H1 (cell line): ENCODE data around the gene SERPINE2.

Experiments used
- BACH1 ChIP-seq: IDR thresholded peaks from 2 replicates; pipeline ENCODE4 v1.6.1; 2012; ENCODE audit warnings: low read length, improper control_type of control experiment
- CBX5 ChIP-seq: fragments of 300-800, 300-1000 bp; sonication (generic); IDR thresholded peaks from 2 replicates; pipeline ENCODE4 v1.7.1; 2016; ENCODE audit warnings: antibody characterized with exemption, low read length, low read depth
- CHD2 ChIP-seq: IDR thresholded peaks from 2 replicates; pipeline ENCODE4 v1.6.1; 2012; ENCODE audit warnings: low read length, improper control_type of control experiment
- EP300 ChIP-seq, 2 experiments: IDR thresholded peaks; 1 replicate in 1 of 2; 2 replicates in 1 of 2; pipeline ENCODE4 v1.6.1; 2011 to 2012; ENCODE audit warnings: low read depth in 2 of 2, low read length in 2 of 2, mild to moderate bottlenecking in 2 of 2, borderline replicate concordance in 1 of 2, inconsistent platforms in 1 of 2, moderate library complexity in 1 of 2
- EZH2 ChIP-seq: fragments of 200-600 bp; sonication (generic); IDR thresholded peaks from 2 replicates; pipeline ENCODE4 v1.7.1; 2012; ENCODE audit warnings: low read depth, mild to moderate bottlenecking, moderate library complexity, low read length, inconsistent platforms; ENCODE audit not compliant: severe bottlenecking
- JUN ChIP-seq: IDR thresholded peaks from 2 replicates; pipeline ENCODE4 v1.6.1; 2011; ENCODE audit warnings: low read depth, mild to moderate bottlenecking, improper control_type of control experiment, low read length
- JUND ChIP-seq: IDR thresholded peaks from 2 replicates; pipeline ENCODE4 v1.6.1; 2011; ENCODE audit warnings: mild to moderate bottlenecking, improper control_type of control experiment, low read length
- POLR2A ChIP-seq, 2 experiments: IDR thresholded peaks; 1 replicate in 1 of 2; 2 replicates in 1 of 2; pipeline ENCODE4 v1.6.1; 2011; ENCODE audit warnings: low read depth in 2 of 2, low read length in 2 of 2, mild to moderate bottlenecking in 2 of 2; ENCODE audit errors: control extremely low read depth in 1 of 2
- RAD21 ChIP-seq, 2 experiments: IDR thresholded peaks in 1 of 2; conservative IDR thresholded peaks in 1 of 2; 2 replicates each; pipeline ENCODE4 v1.6.1; 2011; ENCODE audit warnings: low read depth in 2 of 2, low read length in 2 of 2, improper control_type of control experiment in 1 of 2, inconsistent platforms in 1 of 2, mild to moderate bottlenecking in 1 of 2, moderate library complexity in 1 of 2
- TBP ChIP-seq: IDR thresholded peaks from 2 replicates; pipeline ENCODE4 v1.6.1; 2011; ENCODE audit warnings: low read depth, low read length, improper control_type of control experiment
- TF ChIP-seq, protein P1 (sequence below), 3 experiments: IDR thresholded peaks; 1 replicate in 2 of 3; 2 replicates in 1 of 3; pipeline versions ENCODE4 v1.5.1 to v1.6.1; 2011; ENCODE audit warnings: low read length in 3 of 3, mild to moderate bottlenecking in 3 of 3, inconsistent platforms in 2 of 3, low read depth in 1 of 3, moderate library complexity in 1 of 3; ENCODE audit not compliant: insufficient read depth in 1 of 3; ENCODE audit errors: control extremely low read depth in 1 of 3
- TF ChIP-seq, protein P2 (sequence below): IDR thresholded peaks from 2 replicates; pipeline ENCODE4 v1.6.1; 2011; ENCODE audit warnings: low read length, improper control_type of control experiment

DNA sequence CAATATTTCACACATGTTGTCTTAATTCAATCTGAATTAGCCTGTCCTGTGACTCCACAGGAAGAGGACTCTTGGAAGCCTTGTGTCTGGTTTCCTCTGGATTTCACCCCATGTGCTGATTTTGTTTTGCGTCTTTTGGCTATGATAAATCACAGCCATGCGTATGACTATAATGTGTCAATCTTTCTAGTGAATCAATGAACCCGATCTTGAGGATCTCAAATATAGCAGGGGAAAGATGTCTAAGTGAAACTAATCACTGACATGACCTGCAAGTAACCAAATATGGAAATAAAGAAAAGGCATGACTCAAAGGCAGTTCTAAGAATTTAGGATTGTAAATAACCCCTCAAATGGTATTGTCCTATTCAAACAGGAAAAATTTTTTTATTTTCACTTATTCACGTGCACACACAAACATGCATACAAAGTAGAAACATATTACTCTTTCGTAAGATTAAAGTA, 102.2 kb downstream of the SERPINE2 start:
- TF ChIP-seq EZH2 (no peak), POLR2A (IDR thresholded peaks at IDR 0.05; ENCODE audit: control extremely low read depth in 1 of 2, low read depth in 2 of 2, low read length in 2 of 2) (no peak), CBX5 (no peak), JUN (no peak), RAD21 (IDR thresholded peaks at IDR 0.05 in 1 of 2, conservative IDR thresholded peaks at IDR 0.05 in 1 of 2; ENCODE audit: low read depth in 2 of 2, low read length in 2 of 2) (no peak), CHD2 (no peak), JUND (no peak), TBP (no peak), BACH1 (no peak), EP300 (IDR thresholded peaks at IDR 0.05; ENCODE audit: borderline replicate concordance in 1 of 2, low read depth in 2 of 2, low read length in 2 of 2) (no peak)
- TF ChIP-seq, protein P1, sequence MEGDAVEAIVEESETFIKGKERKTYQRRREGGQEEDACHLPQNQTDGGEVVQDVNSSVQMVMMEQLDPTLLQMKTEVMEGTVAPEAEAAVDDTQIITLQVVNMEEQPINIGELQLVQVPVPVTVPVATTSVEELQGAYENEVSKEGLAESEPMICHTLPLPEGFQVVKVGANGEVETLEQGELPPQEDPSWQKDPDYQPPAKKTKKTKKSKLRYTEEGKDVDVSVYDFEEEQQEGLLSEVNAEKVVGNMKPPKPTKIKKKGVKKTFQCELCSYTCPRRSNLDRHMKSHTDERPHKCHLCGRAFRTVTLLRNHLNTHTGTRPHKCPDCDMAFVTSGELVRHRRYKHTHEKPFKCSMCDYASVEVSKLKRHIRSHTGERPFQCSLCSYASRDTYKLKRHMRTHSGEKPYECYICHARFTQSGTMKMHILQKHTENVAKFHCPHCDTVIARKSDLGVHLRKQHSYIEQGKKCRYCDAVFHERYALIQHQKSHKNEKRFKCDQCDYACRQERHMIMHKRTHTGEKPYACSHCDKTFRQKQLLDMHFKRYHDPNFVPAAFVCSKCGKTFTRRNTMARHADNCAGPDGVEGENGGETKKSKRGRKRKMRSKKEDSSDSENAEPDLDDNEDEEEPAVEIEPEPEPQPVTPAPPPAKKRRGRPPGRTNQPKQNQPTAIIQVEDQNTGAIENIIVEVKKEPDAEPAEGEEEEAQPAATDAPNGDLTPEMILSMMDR (IDR thresholded peaks at IDR 0.05; ENCODE audit: control extremely low read depth in 1 of 3, insufficient read depth in 1 of 3, low read depth in 1 of 3, low read length in 3 of 3): no peak
- TF ChIP-seq, protein P2, sequence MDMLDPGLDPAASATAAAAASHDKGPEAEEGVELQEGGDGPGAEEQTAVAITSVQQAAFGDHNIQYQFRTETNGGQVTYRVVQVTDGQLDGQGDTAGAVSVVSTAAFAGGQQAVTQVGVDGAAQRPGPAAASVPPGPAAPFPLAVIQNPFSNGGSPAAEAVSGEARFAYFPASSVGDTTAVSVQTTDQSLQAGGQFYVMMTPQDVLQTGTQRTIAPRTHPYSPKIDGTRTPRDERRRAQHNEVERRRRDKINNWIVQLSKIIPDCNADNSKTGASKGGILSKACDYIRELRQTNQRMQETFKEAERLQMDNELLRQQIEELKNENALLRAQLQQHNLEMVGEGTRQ: no peak
